SH-SY5Y (cell line): ENCODE results near the gene SLC35F3.

Source experiments
- GATA2 ChIP-seq: IDR thresholded peaks from 2 replicates; pipeline ENCODE4 v1.6.1; 2011; ENCODE audit warnings: mild to moderate bottlenecking, low read depth, low read length
- GATA3 ChIP-seq: IDR thresholded peaks from 2 replicates; pipeline ENCODE4 v1.6.1; 2011; ENCODE audit warnings: low read depth, mild to moderate bottlenecking, low read length, moderate library complexity

The SLC35F3 gene

DNA sequence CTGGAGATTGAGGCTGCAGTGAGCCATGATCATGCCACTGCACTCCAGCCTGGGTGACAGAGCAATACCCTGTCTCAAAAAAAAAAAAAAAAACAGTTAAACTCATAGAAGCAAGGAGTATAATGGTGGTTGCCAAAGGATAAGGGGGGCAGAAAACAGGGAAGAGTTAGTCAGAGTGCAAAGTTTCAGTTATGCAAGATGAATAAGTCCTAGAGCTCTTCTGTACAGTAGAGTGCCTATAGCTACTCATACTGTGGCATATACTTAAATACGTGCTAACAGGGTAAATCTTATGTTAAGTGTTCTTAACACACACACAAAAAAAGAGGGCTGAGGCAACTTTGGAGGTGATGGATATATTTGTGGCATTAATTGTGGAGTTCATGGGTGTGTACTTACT is 393.2 kb downstream of the SLC35F3 start:
- no peak for TF ChIP-seq GATA2
- TF ChIP-seq GATA3: no peak

DNA sequence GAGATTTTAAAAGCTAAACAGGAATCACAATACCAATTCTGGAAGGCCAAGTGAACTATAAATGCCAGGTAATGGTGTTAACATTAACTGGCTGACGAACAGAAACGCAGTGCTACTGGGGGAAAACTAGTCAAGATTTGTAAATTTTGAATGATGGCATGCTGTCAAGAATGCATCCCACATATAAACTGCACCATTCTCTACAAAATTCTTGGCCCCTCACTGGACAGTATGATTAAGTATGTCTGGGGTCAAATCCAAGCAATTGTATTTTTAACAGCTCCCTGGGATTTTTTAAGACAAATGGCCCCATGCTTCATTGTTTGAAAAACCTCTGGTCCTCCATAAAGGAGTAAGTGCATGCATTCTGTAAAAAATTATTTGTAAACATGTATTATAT is 395.6 kb downstream of the SLC35F3 start:
- TF ChIP-seq GATA2 (no peak), GATA3 (no peak)

DNA sequence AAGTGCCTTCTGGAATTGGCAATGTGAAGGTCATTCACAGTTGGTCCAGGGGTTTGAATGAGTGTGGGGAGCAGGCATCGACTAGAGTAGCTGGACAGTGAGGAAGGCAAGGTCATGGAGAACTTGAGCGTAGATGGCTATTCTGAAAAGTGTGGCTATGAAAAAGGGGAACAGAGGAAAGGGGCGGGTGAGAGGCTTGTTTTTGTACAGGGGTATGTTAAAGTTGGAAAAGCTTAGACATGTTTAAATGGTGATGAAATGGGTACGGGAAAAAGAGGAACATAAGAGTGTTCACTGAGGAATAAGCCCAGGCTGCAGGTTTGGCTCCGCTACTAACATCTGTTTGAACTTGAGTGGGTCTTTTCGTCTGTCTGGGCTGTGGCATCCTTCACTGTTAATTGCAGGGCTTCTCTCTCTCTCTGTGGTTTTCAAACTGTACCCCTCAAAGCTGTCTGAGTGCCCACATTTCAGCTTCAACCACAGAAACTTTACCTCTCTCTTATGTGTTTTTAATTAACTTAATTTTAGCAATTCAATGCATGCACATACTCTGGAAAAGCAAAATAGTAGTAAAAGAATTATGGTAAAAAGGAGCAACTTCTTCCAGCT is 398.0 kb downstream of the SLC35F3 start:
- TF ChIP-seq GATA3: no peak
- no peak for TF ChIP-seq GATA2

DNA sequence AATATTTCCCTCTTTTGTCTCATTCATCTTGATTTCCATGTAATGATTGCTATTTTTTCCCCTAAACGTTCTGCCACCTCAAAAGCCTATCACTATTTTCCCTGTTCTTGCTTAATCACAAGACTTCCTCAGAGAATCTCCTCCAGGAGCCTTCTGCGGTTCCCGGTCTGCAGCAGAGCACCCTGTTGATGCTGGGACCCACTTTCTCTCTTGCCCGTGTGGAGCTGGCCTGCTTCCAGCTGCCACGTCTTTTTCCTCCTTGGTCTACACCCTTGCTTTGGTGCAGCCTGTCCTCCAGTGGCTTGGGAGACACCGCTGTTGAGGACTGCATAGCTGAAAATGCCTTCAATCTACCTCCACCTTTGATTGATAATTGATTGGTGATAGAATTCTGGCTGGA is 398.8 kb downstream of the SLC35F3 start:
- TF ChIP-seq GATA2 (no peak), GATA3 (no peak)

DNA sequence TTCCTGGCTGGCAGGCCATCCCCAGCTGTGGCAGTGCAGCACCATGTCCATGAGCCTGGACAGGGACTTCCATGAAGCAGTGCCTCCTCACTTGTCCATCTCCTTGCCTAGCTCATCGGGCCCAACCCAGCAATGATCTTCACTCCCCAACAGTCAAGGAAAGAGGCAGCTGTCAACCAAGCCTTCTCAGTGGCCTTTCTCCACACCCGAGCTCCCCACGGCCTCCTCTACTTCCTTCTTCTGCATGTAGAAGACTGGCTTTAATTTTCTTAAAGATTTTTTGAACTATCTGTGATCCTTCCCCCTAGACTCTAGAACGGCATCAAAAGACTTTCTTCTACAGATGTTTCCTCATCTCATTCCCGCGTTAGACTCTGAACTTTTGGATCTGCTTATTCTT is 403.2 kb downstream of the SLC35F3 start:
- TF ChIP-seq GATA3 (no peak), GATA2 (no peak)

DNA sequence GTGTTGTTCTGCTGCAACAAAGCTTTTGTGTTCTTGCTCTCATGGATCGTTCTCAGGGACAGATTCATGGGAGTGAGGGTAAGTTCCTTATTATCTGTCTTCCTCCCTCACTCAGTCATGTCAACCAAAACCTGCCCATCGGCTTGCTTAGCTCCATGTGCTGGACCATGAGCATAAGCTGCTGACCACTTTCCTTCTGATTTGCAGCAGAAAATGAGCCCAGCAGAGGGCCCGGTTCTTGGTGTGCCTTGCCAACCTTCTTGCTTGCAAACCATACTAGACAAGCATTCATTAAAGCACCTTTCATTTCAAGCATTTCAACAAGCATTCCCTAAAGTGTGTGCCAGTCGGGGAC is 404.7 kb downstream of the SLC35F3 start:
- TF ChIP-seq GATA3 (no peak), GATA2 (no peak)

DNA sequence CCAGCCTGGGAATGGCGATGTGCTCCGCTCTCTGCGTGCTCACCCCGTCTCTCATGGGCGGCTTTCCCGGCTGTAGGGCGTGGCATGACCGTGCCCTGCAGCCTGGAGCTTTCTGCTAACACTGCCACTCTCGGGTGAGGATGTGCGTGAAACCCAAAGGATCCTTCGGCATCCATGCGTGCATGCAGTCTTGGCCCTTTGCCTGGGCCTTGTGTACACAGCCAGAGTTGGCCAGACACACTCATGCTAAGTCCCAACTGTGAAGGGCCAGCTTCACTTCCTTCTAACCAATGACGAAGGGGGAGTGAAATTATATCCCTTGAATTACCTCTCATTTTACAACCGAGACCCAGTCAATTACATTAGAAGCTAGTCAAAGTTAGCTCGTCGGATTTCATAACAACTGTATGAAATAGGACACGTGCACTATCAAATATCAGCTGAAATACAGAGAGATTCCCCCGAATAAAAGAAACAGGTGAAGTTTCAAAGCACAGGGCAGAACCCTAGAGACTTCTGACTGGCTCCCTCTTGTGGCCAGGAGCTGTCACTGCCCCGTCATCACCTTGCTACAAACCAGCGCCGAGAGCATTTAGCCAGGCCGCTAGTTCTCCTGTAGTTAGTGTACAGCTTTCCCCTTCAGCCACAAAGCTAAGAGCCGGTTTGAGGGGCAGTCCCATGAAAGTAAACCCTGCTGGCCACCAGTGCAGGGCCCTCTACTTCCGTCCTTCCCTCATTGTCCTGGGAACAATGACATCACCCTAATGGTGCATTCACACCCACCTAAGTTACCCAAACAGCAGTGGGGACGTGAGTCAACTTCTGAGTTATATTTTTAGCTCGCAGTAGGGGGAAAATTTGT is 405.4 kb downstream of the SLC35F3 start:
- TF ChIP-seq GATA2: no peak
- TF ChIP-seq GATA3: no peak

DNA sequence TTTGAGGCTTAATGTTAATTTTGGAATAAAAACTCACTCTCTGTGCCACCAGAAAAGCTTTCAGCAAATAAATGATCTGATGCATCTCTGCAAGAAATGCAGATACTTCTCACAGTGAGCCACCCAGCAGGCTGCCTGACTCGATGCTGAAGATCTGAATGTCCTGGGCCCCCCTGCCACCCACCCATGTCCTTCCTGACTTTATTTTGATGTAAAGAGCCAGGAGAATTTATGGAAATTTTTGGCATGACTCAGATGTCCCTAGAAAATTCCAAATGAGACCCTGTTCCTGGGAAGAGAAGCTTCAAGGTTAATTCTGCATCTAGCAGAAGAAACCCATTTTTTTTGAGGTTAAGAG is 406.0 kb downstream of the SLC35F3 start:
- TF ChIP-seq GATA3 (no peak), GATA2 (no peak)

DNA sequence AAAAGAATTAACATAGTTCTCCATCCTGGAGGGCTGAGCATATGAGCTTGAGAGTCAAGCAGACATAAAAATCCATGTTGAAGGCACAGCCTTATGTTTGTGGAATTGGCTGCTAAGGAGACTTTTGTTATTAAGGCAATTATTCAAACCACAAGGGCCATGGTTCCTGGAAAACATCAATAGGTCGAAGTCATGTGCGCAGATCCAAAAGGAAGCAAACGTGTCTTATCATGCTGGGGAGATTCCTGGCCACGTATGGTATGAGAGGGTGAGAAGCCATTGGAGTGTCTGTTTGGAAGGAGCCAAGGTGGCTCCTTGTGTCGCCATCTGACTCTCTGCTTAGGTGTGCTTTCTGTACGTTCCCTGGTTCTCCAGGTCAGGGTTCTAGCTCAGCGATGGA is 406.9 kb downstream of the SLC35F3 start:
- TF ChIP-seq GATA3 (no peak), GATA2 (no peak)

DNA sequence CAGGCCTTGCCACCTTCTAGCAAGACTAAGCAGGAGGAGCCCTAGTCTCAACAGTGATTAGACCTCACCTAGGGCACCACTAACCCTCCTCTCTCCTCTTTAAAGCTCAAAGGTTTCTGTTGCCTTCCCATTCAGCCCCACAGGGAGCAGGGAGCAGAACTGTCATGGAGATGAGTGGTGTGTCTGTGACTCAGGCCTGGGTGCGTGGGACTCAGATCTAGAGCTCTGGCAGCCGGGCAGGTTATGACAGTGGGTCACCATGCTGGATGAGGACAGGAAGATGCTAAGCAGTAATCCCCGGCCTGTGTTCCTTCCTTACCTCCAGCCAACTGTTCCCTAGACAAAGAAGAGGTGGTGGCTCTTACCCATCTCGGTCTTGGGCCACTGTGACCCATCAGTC is 408.7 kb downstream of the SLC35F3 start:
- TF ChIP-seq GATA2 (no peak), GATA3 (no peak)

DNA sequence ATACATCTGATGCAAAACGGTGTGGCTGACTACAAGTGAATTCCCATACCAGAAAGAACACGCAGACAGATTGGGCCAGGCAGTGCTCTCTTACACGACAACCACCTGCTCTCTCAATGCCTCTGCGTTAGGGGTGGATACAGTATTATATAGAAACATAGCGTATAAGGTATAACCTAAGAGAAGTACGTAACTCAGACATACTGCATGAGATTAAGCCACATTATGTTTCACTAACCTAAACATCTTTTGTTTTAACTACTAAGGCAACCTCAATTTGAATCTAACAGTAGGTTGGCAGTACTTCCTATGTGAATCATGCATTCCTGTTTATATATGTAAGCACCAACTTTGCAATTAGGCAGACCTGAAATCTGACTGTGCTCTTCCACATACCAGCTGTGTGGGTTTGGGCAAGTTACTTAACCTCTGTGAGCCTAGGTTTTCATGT is 410.6 kb downstream of the SLC35F3 start:
- TF ChIP-seq GATA2 (no peak), GATA3 (no peak)

DNA sequence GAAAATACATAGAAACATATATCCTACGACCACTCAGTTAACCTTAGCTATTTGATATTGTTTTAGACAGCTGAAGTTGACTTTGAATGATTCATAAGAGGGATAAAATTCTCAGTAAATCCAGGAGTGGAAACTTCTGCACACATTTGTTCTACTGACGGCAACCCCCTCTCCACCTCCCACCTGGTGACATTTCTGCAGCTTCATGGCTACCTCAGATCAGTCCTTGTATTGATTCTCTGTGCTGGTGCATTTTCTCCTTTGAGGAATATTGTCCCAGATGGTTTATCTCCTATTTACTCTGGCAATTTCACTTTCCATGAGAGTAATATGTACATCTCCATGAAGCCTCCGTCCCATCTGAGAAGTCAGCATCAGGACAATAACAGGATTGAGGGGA is 411.1 kb downstream of the SLC35F3 start:
- TF ChIP-seq GATA2 (no peak), GATA3 (no peak)

DNA sequence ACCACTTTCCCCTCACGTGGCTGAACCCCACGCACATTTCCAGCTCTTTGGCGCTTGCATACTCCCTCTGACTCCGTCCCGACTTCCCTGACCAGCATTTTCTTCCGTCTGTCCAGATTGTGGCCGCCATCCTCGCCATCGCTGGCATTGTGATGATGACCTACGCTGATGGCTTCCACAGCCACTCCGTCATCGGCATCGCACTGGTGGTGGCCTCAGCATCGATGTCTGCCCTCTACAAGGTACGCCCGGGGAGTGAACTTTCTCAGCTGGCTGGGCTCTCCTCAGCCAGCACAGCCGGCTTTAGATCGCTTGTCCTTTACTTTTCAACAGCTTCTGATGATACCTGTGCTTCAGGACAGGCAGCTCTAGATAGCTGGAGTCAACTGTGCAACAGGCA is 412.0 kb downstream of the SLC35F3 start:
- no peak for TF ChIP-seq GATA2
- no peak for TF ChIP-seq GATA3

DNA sequence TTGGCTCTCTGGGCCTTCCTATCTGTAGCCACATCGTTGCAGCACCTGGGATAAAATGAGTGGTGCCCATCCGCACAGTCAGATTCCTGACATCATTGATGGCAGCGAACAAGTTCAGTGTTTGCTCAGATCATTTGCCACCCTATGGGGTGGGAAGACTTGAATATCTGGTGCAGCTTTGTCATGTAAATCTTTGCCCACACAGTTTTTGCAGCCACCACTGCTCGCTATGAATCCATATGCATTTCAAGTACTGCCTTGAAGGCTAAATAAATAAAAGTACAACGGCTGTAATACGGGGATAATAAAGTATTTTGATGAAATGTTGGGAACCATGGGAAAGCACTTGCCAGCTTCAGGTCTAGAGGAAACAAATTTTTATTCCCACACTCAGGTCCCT is 412.5 kb downstream of the SLC35F3 start:
- TF ChIP-seq GATA2 (no peak), GATA3 (no peak)

DNA sequence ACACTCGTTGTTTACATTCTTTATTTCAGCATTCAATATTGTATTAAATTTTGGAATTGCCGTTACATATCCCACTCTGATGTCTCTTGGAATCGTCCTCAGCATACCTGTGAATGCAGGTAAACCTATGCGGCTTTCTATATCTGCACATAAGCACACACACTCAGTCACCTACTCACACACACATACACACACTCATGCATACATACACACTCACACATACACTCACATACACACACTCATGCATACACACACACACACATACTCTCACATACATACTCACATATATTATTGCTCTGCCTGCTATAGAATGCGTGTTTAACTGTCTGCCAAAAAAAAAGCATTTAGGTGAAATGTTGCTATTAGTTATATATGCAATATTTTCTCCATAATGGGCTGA is 415.6 kb downstream of the SLC35F3 start:
- TF ChIP-seq GATA3: no peak
- TF ChIP-seq GATA2: no peak

DNA sequence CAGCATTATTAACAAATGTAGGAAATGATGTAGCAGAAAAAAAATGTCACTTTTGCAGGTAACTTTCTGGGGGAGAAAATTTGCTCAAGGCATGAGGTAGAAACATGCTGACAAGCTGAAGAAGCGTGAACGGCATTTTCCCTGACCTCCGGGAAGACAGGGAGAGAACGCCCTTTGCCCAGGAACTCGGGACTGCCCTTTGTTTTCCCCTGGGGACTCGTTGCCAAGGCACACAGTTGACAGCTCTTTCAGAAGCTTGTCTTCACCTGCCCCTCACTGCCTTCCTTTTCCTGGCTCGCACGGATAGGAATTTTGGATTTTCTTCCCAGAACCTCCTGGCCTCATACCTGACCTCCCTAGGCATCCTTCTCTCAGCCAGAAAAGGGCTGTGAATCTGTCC is 416.1 kb downstream of the SLC35F3 start:
- TF ChIP-seq GATA2 (no peak), GATA3 (no peak)
